ENCODE results near the gene KRT83. TPM values are rescaled to one million over a fixed set of nuclear protein-coding genes. Genes with fewer than 3 reads are reported as not detected.

Gene KRT83
- total and polyA plus RNA-seq, 12 donors, result not detected

- no peaks in the 10 kb centered on the region for H3K4me1 ChIP-seq (replicated peaks in 1 of 2)
- H3K27me3 ChIP-seq, result no peaks in the 10 kb centered on the region
- no peak overlapping the region for H3K27ac ChIP-seq
- H3K9me3 ChIP-seq (replicated peaks in 1 of 3), result no peaks in the 10 kb centered on the region
- intact Hi-C loops (cut with DNase I), result no loop called here
- no peak for DNase-seq
- H3K36me3 ChIP-seq (replicated peaks in 1 of 2), result no peaks in the 10 kb centered on the region
- WGBS, 4 donors, result 76 to 92% (median 86%) methylated on average over 6 to 7 of the region's 7 CpGs
- TF ChIP-seq CTCF (IDR thresholded peaks at IDR 0.05) (no peak), POLR2A (IDR thresholded peaks at IDR 0.05) (no peak)
- no peak overlapping the region for H3K4me3 ChIP-seq
These were observed 39.0 kb upstream of the KRT83 start for GRCh38 chr12:52360106-52360662.

GRCh38 chr12:52359621-52360061, 38.4 kb upstream of the KRT83 start:
- Histone ChIP-seq H3K27ac (no peak overlapping the region), H3K27me3 (no peaks in the 10 kb centered on the region), H3K36me3 (replicated peaks in 1 of 2) (no peaks in the 10 kb centered on the region), H3K4me1 (replicated peaks in 1 of 2) (no peaks in the 10 kb centered on the region), H3K9me3 (replicated peaks in 1 of 3) (no peaks in the 10 kb centered on the region), H3K4me3 (no peak overlapping the region)
- intact Hi-C loops (cut with DNase I), result no loop called here
- no peak for TF ChIP-seq CTCF (IDR thresholded peaks at IDR 0.05)
- TF ChIP-seq POLR2A (IDR thresholded peaks at IDR 0.05), result no peak
- no peak for DNase-seq
- WGBS, 4 donors, result 65 to 75% (median 72%) methylated on average over 5 of the region's 5 CpGs

DNA sequence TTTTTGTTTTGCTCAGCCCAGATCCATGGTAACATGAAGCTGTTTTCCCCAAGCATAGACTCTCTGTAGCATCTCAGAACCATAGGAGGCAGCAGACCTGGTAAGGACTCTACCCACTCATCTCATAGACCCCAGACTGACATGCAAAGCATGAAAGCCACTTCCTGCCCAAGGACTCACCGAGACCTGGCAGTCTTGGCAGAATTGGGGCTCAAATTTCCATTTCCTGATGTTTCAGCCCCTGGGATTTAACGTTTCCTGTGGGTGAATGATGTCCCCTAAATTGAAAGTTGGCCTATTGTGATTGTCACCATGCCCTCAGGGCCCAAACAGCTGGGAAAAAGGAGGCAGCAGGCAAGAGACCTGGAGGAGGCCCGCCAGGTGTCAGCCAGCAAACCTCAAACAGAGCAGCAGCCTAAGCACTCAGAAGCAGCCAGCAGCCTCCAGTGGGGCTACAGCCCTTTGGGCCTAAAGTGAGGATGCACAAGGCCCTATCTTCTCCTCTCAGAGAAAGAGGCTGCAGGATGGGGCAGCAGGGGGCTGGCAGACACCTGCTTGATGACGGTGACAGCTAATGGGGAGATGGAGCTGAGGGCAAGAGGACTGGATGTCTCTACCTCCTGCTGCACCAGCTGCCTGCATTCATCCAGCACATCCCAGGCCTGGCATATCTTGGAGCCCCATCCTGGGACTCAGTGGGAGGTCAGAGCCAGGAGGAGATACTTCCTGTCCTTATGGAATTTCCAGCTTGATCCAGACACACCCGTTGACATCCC, 37.6 kb upstream of the KRT83 start:
- Histone ChIP-seq H3K4me3 (no peak overlapping the region), H3K27ac (no peak overlapping the region), H3K9me3 (replicated peaks in 1 of 3) (no peaks in the 10 kb centered on the region), H3K4me1 (replicated peaks in 1 of 2) (no peaks in the 10 kb centered on the region), H3K27me3 (no peaks in the 10 kb centered on the region), H3K36me3 (replicated peaks in 1 of 2) (no peaks in the 10 kb centered on the region)
- TF ChIP-seq CTCF (IDR thresholded peaks at IDR 0.05) (no peak), POLR2A (IDR thresholded peaks at IDR 0.05) (no peak)
- intact Hi-C loops (cut with DNase I), result no loop called here
- DNase-seq, result peak in 1 of 7 donors; percentile 1
- WGBS, 4 donors, result 66 to 83% (median 79%) methylated on average over 4 to 5 of the region's 5 CpGs

DNA sequence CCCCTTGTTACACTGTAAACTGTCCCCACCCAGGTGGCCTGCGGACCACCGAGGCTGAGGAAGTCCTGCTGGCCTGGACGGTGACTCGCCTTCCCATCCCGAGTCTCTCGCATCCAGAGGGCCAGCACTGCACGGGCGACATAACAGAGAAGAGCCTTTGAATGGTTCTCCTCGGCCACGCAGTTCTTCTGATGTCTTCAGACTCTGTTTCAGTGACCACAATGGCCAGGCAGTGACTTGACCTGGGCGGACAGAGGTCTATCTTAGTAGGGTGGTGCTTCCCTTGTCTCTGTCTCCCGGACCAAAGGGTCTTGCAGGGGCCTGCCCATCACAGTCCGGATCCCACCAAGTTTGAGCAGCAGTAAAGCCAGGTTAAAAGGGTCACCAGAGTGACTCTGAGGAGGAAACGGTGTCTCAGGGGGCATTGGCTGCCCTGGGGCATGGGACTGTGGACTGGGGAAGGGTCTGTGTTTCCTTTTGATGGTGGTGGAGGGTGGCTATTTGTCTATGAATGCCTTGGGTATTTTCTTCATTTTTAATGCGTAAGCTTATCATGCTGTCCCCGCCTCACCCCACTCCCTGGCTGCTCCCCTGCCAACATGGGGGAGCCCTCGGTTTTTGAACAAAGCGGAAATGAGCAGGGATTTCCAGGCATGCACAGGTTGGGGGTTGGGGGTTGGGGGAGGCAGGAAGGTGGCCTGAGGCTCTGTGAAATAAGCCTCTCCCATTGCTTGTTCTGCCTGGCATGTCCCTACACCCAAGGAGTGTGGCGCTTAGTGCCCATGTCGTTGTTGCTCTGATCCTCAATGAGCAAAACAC, 35.8 kb upstream of the KRT83 start:
- H3K4me1 ChIP-seq (replicated peaks in 1 of 2), result no peaks in the 10 kb centered on the region
- no peak for TF ChIP-seq CTCF (IDR thresholded peaks at IDR 0.05)
- TF ChIP-seq POLR2A (IDR thresholded peaks at IDR 0.05), result no peak
- no peak for DNase-seq
- no peak overlapping the region for H3K4me3 ChIP-seq
- peaks cover 7% of the 10 kb centered on the region for H3K27me3 ChIP-seq
- no peaks in the 10 kb centered on the region for H3K36me3 ChIP-seq (replicated peaks in 1 of 2)
- intact Hi-C loops (cut with DNase I), result no loop called here
- no peak overlapping the region for H3K27ac ChIP-seq
- no peaks in the 10 kb centered on the region for H3K9me3 ChIP-seq (replicated peaks in 1 of 3)
- 84 to 87% (median 86%) methylated on average over 19 to 20 of the region's 20 CpGs for WGBS, 4 donors
